ENCODE measurements around the gene CLEC11A.
"Not testable (repeated sequence)": the region's sequence is repeated elsewhere in the genome, so short reads cannot be mapped to it uniquely, and the experiment has no call there.

- not testable (repeated sequence) for TF ChIP-seq POLR2AphosphoS5, CTCF (IDR thresholded peaks at IDR 0.05)
Observed at GRCh38 chr19:50770164-50770563, 47.0 kb downstream of the CLEC11A start, which contains the start of gene GPR32.
